Panc1 (cell line): Measurements from ENCODE around the gene HS6ST3. TPM values are rescaled to one million over a fixed set of nuclear protein-coding genes. Genes with fewer than 3 reads are reported as not detected.
A peak's percentile ranks its signal among the peaks of the same experiment; 100 is the strongest.

Source experiments
- ATAC-seq: fragments of 200-7000 bp; cut with Tn5 transposase; 2 replicates; pipeline ENCODE4 v1.9.1; 2020; ENCODE audit warnings: mild to moderate bottlenecking, moderate library complexity
- BruUV-seq: library from RNA; stranded (reverse); fragments of 400-500 nt; replicated peaks from 2 replicates; lab custom pipeline; 2021; lab: Mats Ljungman, UMichigan
- CTCF ChIA-PET: fragments of 300-600 bp; sonication (Branson Sonifier 250); formaldehyde crosslinking; loops from one replicate; lab custom pipeline; 2022; ENCODE audit warnings: antibody characterized with exemption; lab: Charles Lee
- POLR2A ChIA-PET: fragments of 300-600 bp; sonication (Branson Sonifier 250); formaldehyde crosslinking; loops from one replicate; lab custom pipeline; 2022; ENCODE audit warnings: antibody characterized with exemption; lab: Charles Lee
- DNase-seq: peaks from one replicate; pipeline ENCODE4 v3.0.0-alpha.2; 2010; ENCODE audit warnings: low read depth, low spot score
- H3K27ac ChIP-seq: 2 replicates; pipeline ENCODE4 v1.5.1; 2011; ENCODE audit warnings: mild to moderate bottlenecking, low read length, inconsistent platforms
- H3K27me3 ChIP-seq: fragments of 200-500 bp; sonication (Bioruptor generic); 2 replicates; pipeline ENCODE4 v1.6.0; 2014; ENCODE audit warnings: low read length, inconsistent platforms; ENCODE audit not compliant: control insufficient read depth, insufficient read depth
- H3K36me3 ChIP-seq: fragments of 200-500 bp; sonication (Bioruptor generic); 2 replicates; pipeline ENCODE4 v1.5.1; 2014; ENCODE audit warnings: inconsistent platforms, mild to moderate bottlenecking, low read length, moderate library complexity; ENCODE audit not compliant: control insufficient read depth, insufficient read depth
- H3K4me1 ChIP-seq: 2 replicates; pipeline ENCODE4 v1.5.1; 2011; ENCODE audit warnings: inconsistent platforms, mild to moderate bottlenecking, low read length, moderate library complexity; ENCODE audit not compliant: control insufficient read depth, insufficient read depth
- H3K4me3 ChIP-seq, 2 experiments: 2 replicates each; pipeline ENCODE4 v1.5.1; 2011 to 2012; ENCODE audit warnings: low read depth in 2 of 2, low read length in 2 of 2, mild to moderate bottlenecking in 2 of 2, inconsistent platforms in 1 of 2, moderate library complexity in 1 of 2
- H3K9me3 ChIP-seq: fragments of 200-500 bp; sonication (Bioruptor generic); 2 replicates; pipeline ENCODE4 v1.5.1; 2014; ENCODE audit warnings: low read depth, mild to moderate bottlenecking, inconsistent platforms, low read length, moderate library complexity; ENCODE audit not compliant: control insufficient read depth, insufficient read depth
- POLR2AphosphoS5 ChIP-seq: IDR thresholded peaks from 2 replicates; pipeline ENCODE4 v1.6.1; 2012; ENCODE audit warnings: mild to moderate bottlenecking, low read depth, low read length, moderate library complexity
- SIN3A ChIP-seq: IDR thresholded peaks from 2 replicates; pipeline ENCODE4 v1.6.1; 2012; ENCODE audit warnings: low read depth, mild to moderate bottlenecking, low read length, moderate library complexity, borderline replicate concordance; ENCODE audit not compliant: insufficient read depth
- TCF7L2 ChIP-seq: IDR thresholded peaks from 2 replicates; pipeline ENCODE4 v1.6.1; 2011; ENCODE audit warnings: mild to moderate bottlenecking, low read depth, low read length, inconsistent platforms
- in situ Hi-C: cut with HindIII; loops from 2 replicates; pipeline ENCODE4 v1.10.0; 2016; ENCODE audit warnings: low sequenced_read_pairs, low pct_unique_long_range_greater_than_20kb
- intact Hi-C: fragments of 100-400 bp; cut with micrococcal nuclease; formaldehyde crosslinking; loops from one replicate; pipeline ENCODE4 v1.10.0; 2022; ENCODE audit not compliant: unreplicated experiment
- total RNA-seq: library from RNA; stranded (reverse); gene quantifications from one replicate; pipeline ENCODE4 v1.2.1, GENCODE V29; 2021; ENCODE audit not compliant: unreplicated experiment
- TF ChIP-seq, protein P1 (sequence below), 2 experiments: IDR thresholded peaks; 2 replicates each; pipeline ENCODE4 v1.6.1; 2011 to 2012; ENCODE audit warnings: low read depth in 2 of 2, control low read depth in 1 of 2, low read length in 1 of 2, mild to moderate bottlenecking in 1 of 2, moderate library complexity in 1 of 2; ENCODE audit not compliant: insufficient read depth in 1 of 2
- TF ChIP-seq, protein P2 (sequence below): fragments of 450-650 bp; IDR thresholded peaks from 2 replicates; pipeline ENCODE4 v1.5.1; 2017; ENCODE audit warnings: mild to moderate bottlenecking

The HS6ST3 gene
- total RNA-seq, 1 experiment from 2014 or later, result 0.13 TPM

DNA sequence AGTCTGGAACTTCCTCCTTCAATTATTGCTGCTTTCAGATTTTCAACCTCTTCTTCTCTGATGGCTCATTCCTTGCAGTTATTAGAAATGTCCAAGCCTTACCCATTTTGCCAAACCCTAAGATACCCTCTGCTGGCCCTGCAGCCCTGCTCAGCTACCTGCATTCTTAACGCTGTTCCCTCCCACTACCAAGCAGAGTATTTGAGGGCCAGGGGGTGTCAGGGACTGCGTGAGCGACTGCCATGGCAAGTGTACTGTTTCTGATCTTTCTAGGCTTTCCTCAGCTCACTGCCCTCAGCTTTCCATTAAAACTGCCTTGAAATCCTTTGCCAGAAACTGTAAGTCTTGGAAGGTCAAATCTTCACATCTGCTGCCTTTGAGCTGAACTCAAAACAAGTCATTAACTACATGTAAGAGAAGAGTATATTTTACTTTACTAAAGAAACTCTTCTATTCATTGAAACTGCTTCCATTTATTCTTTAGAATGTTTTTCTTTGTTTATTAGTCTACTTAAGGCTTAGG lies 41.0 kb downstream of the HS6ST3 start:
- DNase-seq (no peak), ATAC-seq (no peak)
- Histone ChIP-seq H3K4me3 (no peak overlapping the region), H3K27me3 (no peaks in the 10 kb centered on the region; the same call in 1 of the 2 replicates), H3K9me3 (no peaks in the 10 kb centered on the region), H3K4me1 (no peaks in the 10 kb centered on the region), H3K27ac (no peak overlapping the region), H3K36me3 (no peaks in the 10 kb centered on the region)
- in situ Hi-C loops, result no loop called here
- TF ChIP-seq TCF7L2, result no peak
- no peak for TF ChIP-seq SIN3A
- no peak for TF ChIP-seq POLR2AphosphoS5
- TF ChIP-seq, protein P1, sequence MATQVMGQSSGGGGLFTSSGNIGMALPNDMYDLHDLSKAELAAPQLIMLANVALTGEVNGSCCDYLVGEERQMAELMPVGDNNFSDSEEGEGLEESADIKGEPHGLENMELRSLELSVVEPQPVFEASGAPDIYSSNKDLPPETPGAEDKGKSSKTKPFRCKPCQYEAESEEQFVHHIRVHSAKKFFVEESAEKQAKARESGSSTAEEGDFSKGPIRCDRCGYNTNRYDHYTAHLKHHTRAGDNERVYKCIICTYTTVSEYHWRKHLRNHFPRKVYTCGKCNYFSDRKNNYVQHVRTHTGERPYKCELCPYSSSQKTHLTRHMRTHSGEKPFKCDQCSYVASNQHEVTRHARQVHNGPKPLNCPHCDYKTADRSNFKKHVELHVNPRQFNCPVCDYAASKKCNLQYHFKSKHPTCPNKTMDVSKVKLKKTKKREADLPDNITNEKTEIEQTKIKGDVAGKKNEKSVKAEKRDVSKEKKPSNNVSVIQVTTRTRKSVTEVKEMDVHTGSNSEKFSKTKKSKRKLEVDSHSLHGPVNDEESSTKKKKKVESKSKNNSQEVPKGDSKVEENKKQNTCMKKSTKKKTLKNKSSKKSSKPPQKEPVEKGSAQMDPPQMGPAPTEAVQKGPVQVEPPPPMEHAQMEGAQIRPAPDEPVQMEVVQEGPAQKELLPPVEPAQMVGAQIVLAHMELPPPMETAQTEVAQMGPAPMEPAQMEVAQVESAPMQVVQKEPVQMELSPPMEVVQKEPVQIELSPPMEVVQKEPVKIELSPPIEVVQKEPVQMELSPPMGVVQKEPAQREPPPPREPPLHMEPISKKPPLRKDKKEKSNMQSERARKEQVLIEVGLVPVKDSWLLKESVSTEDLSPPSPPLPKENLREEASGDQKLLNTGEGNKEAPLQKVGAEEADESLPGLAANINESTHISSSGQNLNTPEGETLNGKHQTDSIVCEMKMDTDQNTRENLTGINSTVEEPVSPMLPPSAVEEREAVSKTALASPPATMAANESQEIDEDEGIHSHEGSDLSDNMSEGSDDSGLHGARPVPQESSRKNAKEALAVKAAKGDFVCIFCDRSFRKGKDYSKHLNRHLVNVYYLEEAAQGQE (IDR thresholded peaks at IDR 0.05; ENCODE audit: insufficient read depth in 1 of 2, low read depth in 2 of 2, low read length in 1 of 2), result no peak
- TF ChIP-seq, protein P2, sequence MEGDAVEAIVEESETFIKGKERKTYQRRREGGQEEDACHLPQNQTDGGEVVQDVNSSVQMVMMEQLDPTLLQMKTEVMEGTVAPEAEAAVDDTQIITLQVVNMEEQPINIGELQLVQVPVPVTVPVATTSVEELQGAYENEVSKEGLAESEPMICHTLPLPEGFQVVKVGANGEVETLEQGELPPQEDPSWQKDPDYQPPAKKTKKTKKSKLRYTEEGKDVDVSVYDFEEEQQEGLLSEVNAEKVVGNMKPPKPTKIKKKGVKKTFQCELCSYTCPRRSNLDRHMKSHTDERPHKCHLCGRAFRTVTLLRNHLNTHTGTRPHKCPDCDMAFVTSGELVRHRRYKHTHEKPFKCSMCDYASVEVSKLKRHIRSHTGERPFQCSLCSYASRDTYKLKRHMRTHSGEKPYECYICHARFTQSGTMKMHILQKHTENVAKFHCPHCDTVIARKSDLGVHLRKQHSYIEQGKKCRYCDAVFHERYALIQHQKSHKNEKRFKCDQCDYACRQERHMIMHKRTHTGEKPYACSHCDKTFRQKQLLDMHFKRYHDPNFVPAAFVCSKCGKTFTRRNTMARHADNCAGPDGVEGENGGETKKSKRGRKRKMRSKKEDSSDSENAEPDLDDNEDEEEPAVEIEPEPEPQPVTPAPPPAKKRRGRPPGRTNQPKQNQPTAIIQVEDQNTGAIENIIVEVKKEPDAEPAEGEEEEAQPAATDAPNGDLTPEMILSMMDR, result no peak
- no TSS peak for BruUV-seq
- POLR2A ChIA-PET, result no interaction called here
- CTCF ChIA-PET, result interaction anchor here (0.5 kb wide), 1 partner anchor 860 kb away, joined by 9 read pairs; no protein-coding TSS in a partner anchor
- intact Hi-C loops, result no loop called here

DNA sequence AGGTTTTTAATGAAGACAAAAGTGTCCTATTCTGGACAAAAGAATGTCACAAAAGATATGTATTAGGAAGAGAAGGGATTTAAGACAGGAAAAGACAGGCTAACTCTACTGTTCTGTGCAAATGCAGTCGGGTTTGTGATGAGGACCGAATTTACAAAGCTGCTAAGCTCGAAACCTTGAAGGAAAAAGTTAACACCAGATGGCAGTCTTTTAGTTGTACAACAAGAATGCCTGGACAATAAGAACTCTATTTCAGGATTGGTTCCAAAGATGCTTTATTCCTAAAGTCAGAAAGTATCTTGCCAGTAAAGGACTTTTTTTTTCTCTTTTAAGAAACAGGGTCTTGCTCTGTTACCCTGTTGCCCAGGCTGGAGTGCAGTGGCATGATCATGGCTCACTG lies 51.1 kb downstream of the HS6ST3 start:
- no peak for TF ChIP-seq POLR2AphosphoS5
- TF ChIP-seq, protein P2, result peak; percentile 33; the same call in 1 of the 2 replicates
- intact Hi-C loops, result loop anchor here (10.0 kb wide), 1 partner anchor 674 kb away; no protein-coding TSS in a partner anchor
- no peaks in the 10 kb centered on the region for H3K9me3 ChIP-seq
- ChIA-PET CTCF (interaction anchor here (0.7 to 0.9 kb wide), 5 partner anchors 17 to 895 kb away, joined by 3 to 4 read pairs (median 4); no protein-coding TSS in a partner anchor), POLR2A (interaction anchor here (0.7 kb wide), 1 partner anchor 937 kb away, joined by 5 read pairs; no protein-coding TSS in a partner anchor)
- no peak overlapping the region for H3K27ac ChIP-seq
- no peaks in the 10 kb centered on the region for H3K27me3 ChIP-seq
- no peak for ATAC-seq
- no peak overlapping the region for H3K4me3 ChIP-seq
- no peaks in the 10 kb centered on the region for H3K36me3 ChIP-seq
- in situ Hi-C loops, result no loop called here
- no peaks in the 10 kb centered on the region for H3K4me1 ChIP-seq
- DNase-seq, result peak; percentile 4
- BruUV-seq, result no TSS peak
